WTC11 (cell line): ENCODE results near the gene EIF2D.

Experiments used
- CREB1 ChIP-seq: sonication (generic); formaldehyde crosslinking; IDR thresholded peaks from 2 replicates; pipeline ENCODE4 v1.8.0; 2023; ENCODE audit warnings: mild to moderate bottlenecking, missing genetic modification reagents
- CREM ChIP-seq: sonication (generic); formaldehyde crosslinking; IDR thresholded peaks from 2 replicates; pipeline ENCODE4 v1.8.1; 2022; ENCODE audit warnings: mild to moderate bottlenecking, missing genetic modification reagents, moderate library complexity
- KAT7 ChIP-seq: sonication (generic); formaldehyde crosslinking; IDR thresholded peaks from 2 replicates; pipeline ENCODE4 v1.8.1; 2023; ENCODE audit warnings: missing genetic modification reagents, mild to moderate bottlenecking, borderline replicate concordance
- NR2C2 ChIP-seq: sonication (generic); formaldehyde crosslinking; IDR thresholded peaks from 2 replicates; pipeline ENCODE4 v1.8.0; 2022; ENCODE audit warnings: mild to moderate bottlenecking, missing genetic modification reagents
- NR3C1 ChIP-seq: sonication (generic); formaldehyde crosslinking; conservative IDR thresholded peaks from 2 replicates; pipeline ENCODE4 v1.8.1; 2023; ENCODE audit warnings: low read depth, mild to moderate bottlenecking, missing genetic modification reagents
- OVOL2 ChIP-seq: fragments of 250-450 bp; sonication (Bioruptor Pico); IDR thresholded peaks from 2 replicates; pipeline ENCODE4 v1.9.0; 2021; ENCODE audit warnings: mild to moderate bottlenecking, borderline replicate concordance
- SMAD4 ChIP-seq: sonication (generic); formaldehyde crosslinking; IDR thresholded peaks from 2 replicates; pipeline ENCODE4 v1.8.0; 2022; ENCODE audit warnings: mild to moderate bottlenecking, missing genetic modification reagents
- ZNF423 ChIP-seq: fragments of 250-450 bp; sonication (Bioruptor Pico); IDR thresholded peaks from 2 replicates; pipeline ENCODE4 v2.1.2; 2022; ENCODE audit warnings: mild to moderate bottlenecking, moderate library complexity
- TF ChIP-seq, protein P1 (sequence below): fragments of 200-600 bp; IDR thresholded peaks from 2 replicates; pipeline ENCODE4 v1.8.0; 2022; ENCODE audit warnings: antibody characterized with exemption
- TF ChIP-seq, protein P2 (sequence below): sonication (generic); formaldehyde crosslinking; IDR thresholded peaks from 2 replicates; pipeline ENCODE4 v1.8.0; 2022; ENCODE audit warnings: missing genetic modification reagents

DNA sequence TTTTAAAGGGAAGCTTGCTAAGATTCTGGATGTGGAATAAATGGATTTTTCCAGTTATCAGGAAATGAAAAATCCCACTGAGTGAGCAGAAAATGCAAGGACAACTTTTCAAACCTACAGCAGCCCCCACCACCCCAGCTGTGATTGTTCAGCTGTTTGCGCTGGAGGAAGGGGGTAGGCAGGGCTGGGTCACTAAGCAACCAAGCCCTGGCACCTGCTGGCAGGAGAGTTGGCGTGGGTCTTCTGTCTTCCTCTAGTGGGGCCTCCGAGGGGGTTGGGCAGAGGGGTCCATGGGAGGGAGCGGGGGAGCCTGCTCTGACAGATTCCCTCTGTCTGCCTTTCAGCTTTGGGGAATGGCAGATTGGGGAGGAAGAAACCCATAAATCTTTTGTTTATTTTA lies 45.3 kb downstream of the EIF2D start:
- TF ChIP-seq, protein P1, sequence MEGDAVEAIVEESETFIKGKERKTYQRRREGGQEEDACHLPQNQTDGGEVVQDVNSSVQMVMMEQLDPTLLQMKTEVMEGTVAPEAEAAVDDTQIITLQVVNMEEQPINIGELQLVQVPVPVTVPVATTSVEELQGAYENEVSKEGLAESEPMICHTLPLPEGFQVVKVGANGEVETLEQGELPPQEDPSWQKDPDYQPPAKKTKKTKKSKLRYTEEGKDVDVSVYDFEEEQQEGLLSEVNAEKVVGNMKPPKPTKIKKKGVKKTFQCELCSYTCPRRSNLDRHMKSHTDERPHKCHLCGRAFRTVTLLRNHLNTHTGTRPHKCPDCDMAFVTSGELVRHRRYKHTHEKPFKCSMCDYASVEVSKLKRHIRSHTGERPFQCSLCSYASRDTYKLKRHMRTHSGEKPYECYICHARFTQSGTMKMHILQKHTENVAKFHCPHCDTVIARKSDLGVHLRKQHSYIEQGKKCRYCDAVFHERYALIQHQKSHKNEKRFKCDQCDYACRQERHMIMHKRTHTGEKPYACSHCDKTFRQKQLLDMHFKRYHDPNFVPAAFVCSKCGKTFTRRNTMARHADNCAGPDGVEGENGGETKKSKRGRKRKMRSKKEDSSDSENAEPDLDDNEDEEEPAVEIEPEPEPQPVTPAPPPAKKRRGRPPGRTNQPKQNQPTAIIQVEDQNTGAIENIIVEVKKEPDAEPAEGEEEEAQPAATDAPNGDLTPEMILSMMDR, result no peak
- no peak for TF ChIP-seq CREB1 (CRISPR knock-in tag)
- no peak for TF ChIP-seq CREM (CRISPR knock-in tag)
- no peak for TF ChIP-seq KAT7 (CRISPR knock-in tag)
- no peak for TF ChIP-seq NR3C1 (CRISPR knock-in tag)
- TF ChIP-seq, protein P2, sequence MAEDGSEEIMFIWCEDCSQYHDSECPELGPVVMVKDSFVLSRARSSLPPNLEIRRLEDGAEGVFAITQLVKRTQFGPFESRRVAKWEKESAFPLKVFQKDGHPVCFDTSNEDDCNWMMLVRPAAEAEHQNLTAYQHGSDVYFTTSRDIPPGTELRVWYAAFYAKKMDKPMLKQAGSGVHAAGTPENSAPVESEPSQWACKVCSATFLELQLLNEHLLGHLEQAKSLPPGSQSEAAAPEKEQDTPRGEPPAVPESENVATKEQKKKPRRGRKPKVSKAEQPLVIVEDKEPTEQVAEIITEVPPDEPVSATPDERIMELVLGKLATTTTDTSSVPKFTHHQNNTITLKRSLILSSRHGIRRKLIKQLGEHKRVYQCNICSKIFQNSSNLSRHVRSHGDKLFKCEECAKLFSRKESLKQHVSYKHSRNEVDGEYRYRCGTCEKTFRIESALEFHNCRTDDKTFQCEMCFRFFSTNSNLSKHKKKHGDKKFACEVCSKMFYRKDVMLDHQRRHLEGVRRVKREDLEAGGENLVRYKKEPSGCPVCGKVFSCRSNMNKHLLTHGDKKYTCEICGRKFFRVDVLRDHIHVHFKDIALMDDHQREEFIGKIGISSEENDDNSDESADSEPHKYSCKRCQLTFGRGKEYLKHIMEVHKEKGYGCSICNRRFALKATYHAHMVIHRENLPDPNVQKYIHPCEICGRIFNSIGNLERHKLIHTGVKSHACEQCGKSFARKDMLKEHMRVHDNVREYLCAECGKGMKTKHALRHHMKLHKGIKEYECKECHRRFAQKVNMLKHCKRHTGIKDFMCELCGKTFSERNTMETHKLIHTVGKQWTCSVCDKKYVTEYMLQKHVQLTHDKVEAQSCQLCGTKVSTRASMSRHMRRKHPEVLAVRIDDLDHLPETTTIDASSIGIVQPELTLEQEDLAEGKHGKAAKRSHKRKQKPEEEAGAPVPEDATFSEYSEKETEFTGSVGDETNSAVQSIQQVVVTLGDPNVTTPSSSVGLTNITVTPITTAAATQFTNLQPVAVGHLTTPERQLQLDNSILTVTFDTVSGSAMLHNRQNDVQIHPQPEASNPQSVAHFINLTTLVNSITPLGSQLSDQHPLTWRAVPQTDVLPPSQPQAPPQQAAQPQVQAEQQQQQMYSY (CRISPR knock-in tag), result no peak
- TF ChIP-seq ZNF423, result no peak
- TF ChIP-seq NR2C2 (CRISPR knock-in tag), result no peak
- TF ChIP-seq OVOL2 (CRISPR knock-in tag), result no peak
- TF ChIP-seq SMAD4 (CRISPR knock-in tag), result no peak
